Sigmoid colon (tissue), 4 donors: ENCODE results near the gene TRIM25.

Experiments
- CTCF ChIP-seq, 4 experiments: fragments of 450-650 bp in 3 of 4; fragments of 200-600 bp in 1 of 4; IDR thresholded peaks; one replicate each; pipeline ENCODE4 v1.5.1; 2016 to 2019; ENCODE audit warnings: antibody characterized with exemption in 4 of 4, mild to moderate bottlenecking in 3 of 4, moderate library complexity in 2 of 4
- EP300 ChIP-seq, 4 donors: sonication (generic); formaldehyde crosslinking; IDR thresholded peaks; one replicate each; pipeline ENCODE4 v1.6.1; 2017; ENCODE audit warnings: antibody characterized with exemption in 4 of 4
- POLR2A ChIP-seq, 2 donors: fragments of 450-650 bp; IDR thresholded peaks; one replicate each; pipeline ENCODE4 v1.6.1; 2016; ENCODE audit warnings: antibody characterized with exemption in 2 of 2, mild to moderate bottlenecking in 2 of 2, moderate library complexity in 2 of 2
- POLR2AphosphoS5 ChIP-seq, 4 donors: sonication (generic); formaldehyde crosslinking; IDR thresholded peaks; one replicate each; pipeline ENCODE4 v1.6.1; 2017; ENCODE audit warnings: antibody characterized with exemption in 4 of 4

GRCh38 chr17:56849131-56849530, 64.7 kb downstream of the TRIM25 start:
- TF ChIP-seq CTCF (IDR thresholded peaks at IDR 0.05) (no peak), POLR2A (IDR thresholded peaks at IDR 0.05) (no peak), EP300 (IDR thresholded peaks at IDR 0.05) (no peak), POLR2AphosphoS5 (IDR thresholded peaks at IDR 0.05) (no peak)
